IMR-90 (cell line): ENCODE measurements around the gene OPCML. TPM values are rescaled to one million over a fixed set of nuclear protein-coding genes. Genes with fewer than 3 reads are reported as not detected.

ENCODE experiments used
- ATAC-seq: fragments of 200-7000 bp; cut with Tn5 transposase; 2 replicates; pipeline ENCODE4 v1.9.1; 2020; ENCODE audit warnings: low read depth, mild to moderate bottlenecking, moderate library complexity
- BruUV-seq: library from RNA; stranded (reverse); fragments of 400-500 nt; replicated peaks from 2 replicates; lab custom pipeline; 2021; lab: Mats Ljungman, UMichigan
- CTCF ChIA-PET: fragments of 300-600 bp; formaldehyde crosslinking; extraction: SDS; loops from one replicate; lab custom pipeline; 2021; ENCODE audit warnings: antibody characterized with exemption; lab: Yijun Ruan, JAX
- POLR2A ChIA-PET: fragments of 300-600 bp; sonication (Branson Sonifier 250); formaldehyde crosslinking; loops from one replicate; lab custom pipeline; 2022; ENCODE audit warnings: antibody characterized with exemption; ENCODE audit not compliant: unreplicated experiment; lab: Charles Lee
- DNase-seq: peaks from one replicate; pipeline ENCODE4 v3.0.0; 2013
- H2AFZ ChIP-seq: replicated peaks from 2 replicates; pipeline ENCODE3; 2013; ENCODE audit warnings: low read length, mild to moderate bottlenecking; ENCODE audit not compliant: poor library complexity
- H2AK5ac ChIP-seq: 2 replicates; pipeline ENCODE4 v1.6.1; 2013; ENCODE audit warnings: low read depth, low read length, inconsistent platforms
- H2AK9ac ChIP-seq: replicated peaks from 2 replicates; pipeline ENCODE3; 2013; ENCODE audit warnings: mild to moderate bottlenecking, low read depth, low read length, moderate library complexity; ENCODE audit not compliant: poor library complexity
- H2BK120ac ChIP-seq: 2 replicates; pipeline ENCODE4 v1.6.1; 2013; ENCODE audit warnings: low read depth, low read length, inconsistent platforms
- H2BK15ac ChIP-seq: 3 replicates; pipeline ENCODE4 v1.6.1; 2013; ENCODE audit warnings: low read depth, low read length, inconsistent platforms
- H2BK20ac ChIP-seq: 2 replicates; pipeline ENCODE4 v1.6.1; 2013; ENCODE audit warnings: low read depth, mild to moderate bottlenecking, inconsistent platforms, low read length, moderate library complexity
- H2BK5ac ChIP-seq: 2 replicates; pipeline ENCODE4 v1.6.1; 2013; ENCODE audit warnings: mild to moderate bottlenecking, low read depth, low read length, inconsistent platforms; ENCODE audit not compliant: poor library complexity, severe bottlenecking
- H3K14ac ChIP-seq: replicated peaks from 2 replicates; pipeline ENCODE4 v1.6.1; 2013; ENCODE audit warnings: low read depth, low read length, inconsistent platforms
- H3K18ac ChIP-seq: 2 replicates; pipeline ENCODE4 v1.6.1; 2013; ENCODE audit warnings: low read depth, low read length, control low read depth
- H3K23ac ChIP-seq: 2 replicates; pipeline ENCODE4 v1.6.1; 2013; ENCODE audit warnings: low read depth, low read length, inconsistent platforms
- H3K27ac ChIP-seq: 2 replicates; pipeline ENCODE4 v1.5.1; 2013; ENCODE audit warnings: mild to moderate bottlenecking, control low read depth, low read length; ENCODE audit not compliant: insufficient read depth
- H3K27me3 ChIP-seq: 2 replicates; pipeline ENCODE4 v1.6.1; 2013; ENCODE audit warnings: low read length; ENCODE audit not compliant: control insufficient read depth, insufficient read depth
- H3K36me3 ChIP-seq: 2 replicates; pipeline ENCODE4 v1.6.1; 2013; ENCODE audit warnings: low read length, mixed read lengths; ENCODE audit not compliant: control insufficient read depth, insufficient read depth
- H3K4ac ChIP-seq: 2 replicates; pipeline ENCODE4 v1.6.1; 2013; ENCODE audit warnings: low read depth, low read length, inconsistent platforms
- H3K4me1 ChIP-seq: 2 replicates; pipeline ENCODE4 v1.6.1; 2013; ENCODE audit warnings: low read length, mixed read lengths; ENCODE audit not compliant: control insufficient read depth, insufficient read depth
- H3K4me2 ChIP-seq: 2 replicates; pipeline ENCODE4 v1.6.1; 2013; ENCODE audit warnings: low read depth, mild to moderate bottlenecking, control low read depth, low read length, moderate library complexity
- H3K4me3 ChIP-seq: 2 replicates; pipeline ENCODE4 v1.5.1; 2013; ENCODE audit warnings: low read depth, mild to moderate bottlenecking, control low read depth, low read length, moderate library complexity; ENCODE audit not compliant: insufficient read depth
- H3K56ac ChIP-seq: 2 replicates; pipeline ENCODE4 v1.6.1; 2013; ENCODE audit warnings: low read length, inconsistent platforms; ENCODE audit not compliant: insufficient read depth; ENCODE audit errors: extremely low read depth
- H3K79me1 ChIP-seq, 2 experiments: 2 replicates each; pipeline ENCODE4 v1.6.1; 2013; ENCODE audit warnings: low read length in 2 of 2, inconsistent platforms in 1 of 2, low read depth in 1 of 2
- H3K9ac ChIP-seq: 2 replicates; pipeline ENCODE4 v1.6.1; 2013; ENCODE audit warnings: low read depth, low read length, control low read depth
- H3K9me1 ChIP-seq: 2 replicates; pipeline ENCODE4 v1.6.1; 2013; ENCODE audit warnings: low read length, inconsistent platforms; ENCODE audit not compliant: insufficient read depth
- H3K9me3 ChIP-seq: 2 replicates; pipeline ENCODE4 v1.6.1; 2013; ENCODE audit warnings: low read length; ENCODE audit not compliant: control insufficient read depth, insufficient read depth
- H4K20me1 ChIP-seq: 2 replicates; pipeline ENCODE4 v1.6.1; 2013; ENCODE audit warnings: low read length, inconsistent platforms; ENCODE audit not compliant: insufficient read depth
- H4K5ac ChIP-seq: 2 replicates; pipeline ENCODE4 v1.6.1; 2013; ENCODE audit warnings: mild to moderate bottlenecking, low read depth, low read length, control low read depth
- H4K8ac ChIP-seq, 2 experiments: 2 replicates each; pipeline ENCODE4 v1.6.1; 2013; ENCODE audit warnings: low read depth in 2 of 2, low read length in 2 of 2, control low read depth in 1 of 2, inconsistent platforms in 1 of 2
- H4K91ac ChIP-seq: 2 replicates; pipeline ENCODE4 v1.6.1; 2013; ENCODE audit warnings: low read depth, low read length, inconsistent platforms; ENCODE audit not compliant: insufficient read depth
- BHLHE40 ChIP-seq: fragments of 150-350 bp; IDR thresholded peaks from 2 replicates; pipeline ENCODE4 v1.6.1; 2016; ENCODE audit warnings: mild to moderate bottlenecking, low read depth, low read length
- CEBPB ChIP-seq: IDR thresholded peaks from 2 replicates; pipeline ENCODE4 v1.6.1; 2012; ENCODE audit warnings: low read depth, low read length, improper control_type of control experiment
- CHD1 ChIP-seq: IDR thresholded peaks from 2 replicates; pipeline ENCODE4 v1.6.1; 2012; ENCODE audit warnings: low read depth, low read length, improper control_type of control experiment
- CTCF ChIP-seq: conservative IDR thresholded peaks from 2 replicates; pipeline ENCODE4 v1.5.1; 2012; ENCODE audit warnings: mild to moderate bottlenecking, low read depth, low read length, improper control_type of control experiment
- ELK1 ChIP-seq: fragments of 150-350 bp; IDR thresholded peaks from 2 replicates; pipeline ENCODE4 v1.6.1; 2016; ENCODE audit warnings: low read depth, mild to moderate bottlenecking, low read length, moderate library complexity, borderline replicate concordance
- FOS ChIP-seq: fragments of 150-350 bp; IDR thresholded peaks from 2 replicates; pipeline ENCODE4 v1.6.1; 2016; ENCODE audit warnings: low read depth, low read length
- MAFK ChIP-seq: IDR thresholded peaks from 2 replicates; pipeline ENCODE4 v1.6.1; 2012; ENCODE audit warnings: low read depth, low read length, improper control_type of control experiment
- MAZ ChIP-seq: IDR thresholded peaks from 2 replicates; pipeline ENCODE4 v1.6.1; 2012; ENCODE audit warnings: low read depth, mild to moderate bottlenecking, low read length, improper control_type of control experiment, moderate library complexity, borderline replicate concordance
- MXI1 ChIP-seq: IDR thresholded peaks from 2 replicates; pipeline ENCODE4 v1.6.1; 2012; ENCODE audit warnings: low read depth, mild to moderate bottlenecking, low read length, moderate library complexity, borderline replicate concordance
- NFE2L2 ChIP-seq: fragments of 150-350 bp; IDR thresholded peaks from 2 replicates; pipeline ENCODE4 v1.6.1; 2016; ENCODE audit warnings: low read depth, mild to moderate bottlenecking, low read length
- POLR2A ChIP-seq: IDR thresholded peaks from 2 replicates; pipeline ENCODE4 v1.6.1; 2012; ENCODE audit warnings: mild to moderate bottlenecking, low read depth, low read length
- RAD21 ChIP-seq: IDR thresholded peaks from 2 replicates; pipeline ENCODE4 v1.6.1; 2012; ENCODE audit warnings: low read length, improper control_type of control experiment
- RCOR1 ChIP-seq: IDR thresholded peaks from 2 replicates; pipeline ENCODE4 v1.6.1; 2012; ENCODE audit warnings: mild to moderate bottlenecking, low read length, improper control_type of control experiment; ENCODE audit not compliant: insufficient replicate concordance
- SMC3 ChIP-seq: fragments of 150-350 bp; IDR thresholded peaks from 2 replicates; pipeline ENCODE4 v1.6.1; 2016; ENCODE audit warnings: low read depth, mild to moderate bottlenecking, antibody characterized with exemption, low read length, moderate library complexity
- USF2 ChIP-seq: fragments of 150-350 bp; IDR thresholded peaks from 2 replicates; pipeline ENCODE4 v1.6.1; 2017; ENCODE audit warnings: mild to moderate bottlenecking, antibody characterized with exemption, low read length, low read depth
- WGBS, 2 experiments: methylation state at CpG; one replicate each; pipeline versions ENCODE4 v1.1.5 to v1.1.7; 2013; ENCODE audit warnings: missing lambda C conversion rate in 2 of 2; ENCODE audit not compliant: insufficient read length in 1 of 2; ENCODE audit errors: extremely low coverage in 2 of 2; 5-methylcytosine and 5-hydroxymethylcytosine counted together
- dilution Hi-C: fragments of 300-500 bp; cut with HindIII; formaldehyde crosslinking; loops from one replicate; pipeline ENCODE4 v1.14.3; 2018; ENCODE audit warnings: low sequenced_read_pairs; ENCODE audit not compliant: unreplicated experiment
- in situ Hi-C: fragments of 300-500 bp; cut with MboI; formaldehyde crosslinking; loops from 3 replicates; pipeline ENCODE4 v1.14.3; 2019; ENCODE audit warnings: low sequenced_read_pairs, inconsistent platforms, mixed read lengths
- intact Hi-C: fragments of 100-400 bp; cut with micrococcal nuclease; formaldehyde crosslinking; loops from 2 replicates; pipeline ENCODE4 v1.10.0; 2022
- polyA plus RNA-seq, 3 experiments: library from polyadenylated mRNA; depleted of rRNA; stranded (reverse); fragments of >200 nt; gene quantifications; 2 replicates each; pipeline ENCODE4 v1.2.3, GENCODE V29; 2012; ENCODE audit warnings: low replicate concordance in 1 of 3
- total RNA-seq: library from RNA; depleted of rRNA; stranded (reverse); fragments of >200 nt; gene quantifications from 2 replicates; pipeline ENCODE4 v1.2.3, GENCODE V29; 2012

The OPCML gene
- total and polyA plus RNA-seq, 2 of the 4 experiments (the other 2 are of a cell fraction): under 0.01 to 2.6 TPM

- Histone ChIP-seq H3K56ac (no peak overlapping the region), H3K4me3 (no peak overlapping the region), H2AK9ac (no peak overlapping the region), H3K4ac (no peak overlapping the region), H4K5ac (no peak overlapping the region), H3K36me3 (no peaks in the 10 kb centered on the region), H2BK5ac (no peak overlapping the region), H3K9me1 (no peaks in the 10 kb centered on the region), H2AFZ (no peak overlapping the region), H3K4me1 (no peaks in the 10 kb centered on the region), H4K91ac (no peak overlapping the region), H3K79me1 (no peaks in the 10 kb centered on the region), H3K27me3 (no peaks in the 10 kb centered on the region), H3K14ac (no peak overlapping the region), H4K8ac (no peak overlapping the region), H4K20me1 (no peaks in the 10 kb centered on the region), H2BK15ac (no peak overlapping the region), H3K9me3 (peaks cover 32% of the 10 kb centered on the region), H2BK20ac (no peak overlapping the region), H3K23ac (no peak overlapping the region), H3K4me2 (no peak overlapping the region), H3K27ac (no peak overlapping the region), H2BK120ac (no peak overlapping the region), H3K9ac (no peak overlapping the region), H3K18ac (no peak overlapping the region), H2AK5ac (no peak overlapping the region)
- CTCF ChIA-PET: no interaction called here
- WGBS, 2 experiments: no CpG with 5 or more reads among the region's 10 CpGs
- DNase-seq (no peak), ATAC-seq (no peak)
- dilution Hi-C loops (no loop called here), in situ Hi-C loops (no loop called here), intact Hi-C loops (no loop called here)
- no TSS peak for BruUV-seq
- no peak for TF ChIP-seq SMC3
- no peak for TF ChIP-seq MAZ
- no peak for TF ChIP-seq USF2
- no peak for TF ChIP-seq MXI1
- TF ChIP-seq RAD21: no peak
- TF ChIP-seq MAFK: no peak
- no peak for TF ChIP-seq CHD1
- no peak for TF ChIP-seq BHLHE40
- no peak for TF ChIP-seq CTCF
- no peak for TF ChIP-seq CEBPB
- TF ChIP-seq POLR2A: no peak
- no peak for TF ChIP-seq NFE2L2
- TF ChIP-seq FOS: no peak
- TF ChIP-seq ELK1: no peak
- TF ChIP-seq RCOR1: no peak
- POLR2A ChIA-PET: no interaction called here
Measured at GRCh38 chr11:133559833-133560471, 27.7 kb upstream of the OPCML start.
